GM18499 (cell line): ENCODE measurements around the gene QKI.

Experiments used
- ATAC-seq: cut with Tn5 transposase; IDR thresholded peaks from one replicate; pipeline ENCODE4 v1.9.1; 2021; ENCODE audit warnings: moderate number of reproducible peaks; ENCODE audit not compliant: insufficient read depth, unreplicated experiment

The QKI gene

DNA sequence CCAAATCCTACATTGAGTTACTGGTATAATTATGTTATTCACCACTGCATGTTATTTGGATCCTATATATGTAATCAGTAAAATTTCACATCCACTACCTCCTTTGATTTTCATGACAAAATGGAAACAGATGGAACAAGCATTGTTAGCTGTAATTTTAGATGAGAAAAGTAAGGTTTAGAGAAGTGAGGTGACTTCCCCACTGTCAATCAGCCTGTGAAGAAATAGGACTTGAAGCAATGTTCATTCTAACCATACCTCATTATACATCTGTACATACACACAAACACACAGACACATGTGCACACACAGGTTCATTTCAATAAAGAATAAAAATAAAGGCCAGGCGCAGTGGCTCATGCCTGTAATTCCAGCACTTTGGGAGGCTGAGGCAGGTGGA, 23.7 kb upstream of the QKI start:
- ATAC-seq: no peak

DNA sequence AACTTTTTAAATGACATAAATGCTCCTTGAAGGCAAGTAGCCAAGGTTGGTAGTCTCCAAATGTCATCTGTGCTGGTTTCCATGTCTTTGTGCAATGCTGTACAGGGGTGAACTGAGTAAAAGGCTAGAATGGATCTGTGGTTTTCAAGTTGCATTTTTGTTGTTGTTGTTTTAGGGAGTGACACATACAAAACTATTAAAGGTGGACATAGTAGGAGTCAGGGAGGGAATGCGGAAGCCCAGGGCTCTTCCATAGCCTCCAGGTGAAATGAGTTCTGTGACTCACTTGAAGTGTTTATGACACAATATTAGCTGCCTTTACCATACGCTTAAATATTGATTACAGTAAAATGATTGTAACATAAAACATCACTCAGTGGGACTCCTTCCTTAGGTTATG, 22.5 kb upstream of the QKI start:
- no peak for ATAC-seq

DNA sequence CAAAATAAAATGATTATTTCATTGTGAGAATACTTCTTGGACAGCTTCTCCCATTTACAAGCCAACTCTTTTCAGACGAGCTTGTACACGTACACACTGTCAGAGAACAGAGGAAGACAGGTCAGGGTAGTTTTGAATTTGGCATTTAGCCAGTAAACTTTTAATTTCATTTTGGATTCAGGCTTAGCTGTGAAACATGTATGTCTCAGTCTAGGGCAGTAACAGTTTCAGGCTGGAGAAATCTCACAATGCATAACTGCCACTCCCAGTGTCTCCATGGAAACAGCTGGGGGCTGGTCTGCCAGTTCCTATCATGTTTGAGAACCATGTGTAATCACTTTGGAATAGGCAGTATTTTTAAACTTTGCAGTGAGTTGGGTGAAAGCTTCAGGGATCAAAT, 22.0 kb upstream of the QKI start:
- no peak for ATAC-seq

DNA sequence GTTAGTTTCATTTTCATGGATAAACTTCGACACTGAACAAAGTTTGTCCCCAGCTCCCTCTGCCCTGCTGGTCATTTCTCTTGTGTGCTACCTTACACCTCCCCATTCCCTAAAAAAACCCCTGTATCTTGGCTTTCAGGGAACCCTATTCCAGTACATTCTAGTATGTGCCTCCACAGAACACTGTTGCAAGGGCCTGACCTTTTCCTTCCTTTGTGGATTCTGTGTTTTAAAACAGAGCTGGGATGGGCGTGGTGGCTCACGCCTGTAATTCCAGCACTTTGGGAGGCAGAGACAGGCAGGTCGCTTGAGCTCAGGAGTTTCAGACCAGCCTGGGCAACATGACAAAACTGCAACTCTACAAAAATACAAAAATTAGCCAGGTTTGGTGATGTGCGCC, 20.6 kb upstream of the QKI start:
- no peak for ATAC-seq

DNA sequence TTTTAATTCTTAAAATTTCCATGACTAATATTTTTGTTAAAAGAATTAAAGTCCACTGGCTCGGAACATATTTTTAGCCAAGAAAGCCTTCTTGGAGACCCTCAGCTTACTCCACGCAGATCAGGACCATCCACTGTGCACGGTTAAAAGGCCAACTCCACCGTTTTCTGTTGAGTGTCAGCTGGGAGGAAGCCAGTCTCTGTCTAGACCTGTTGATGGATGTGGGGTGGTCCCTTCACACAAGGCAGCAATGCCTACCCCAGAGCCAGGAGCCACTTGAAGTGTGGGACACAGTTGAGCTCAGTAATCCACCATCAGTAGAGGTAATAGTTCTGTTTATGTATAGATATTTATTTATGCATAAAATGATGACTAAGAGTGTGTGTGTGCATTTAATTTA, 19.9 kb upstream of the QKI start:
- no peak for ATAC-seq

DNA sequence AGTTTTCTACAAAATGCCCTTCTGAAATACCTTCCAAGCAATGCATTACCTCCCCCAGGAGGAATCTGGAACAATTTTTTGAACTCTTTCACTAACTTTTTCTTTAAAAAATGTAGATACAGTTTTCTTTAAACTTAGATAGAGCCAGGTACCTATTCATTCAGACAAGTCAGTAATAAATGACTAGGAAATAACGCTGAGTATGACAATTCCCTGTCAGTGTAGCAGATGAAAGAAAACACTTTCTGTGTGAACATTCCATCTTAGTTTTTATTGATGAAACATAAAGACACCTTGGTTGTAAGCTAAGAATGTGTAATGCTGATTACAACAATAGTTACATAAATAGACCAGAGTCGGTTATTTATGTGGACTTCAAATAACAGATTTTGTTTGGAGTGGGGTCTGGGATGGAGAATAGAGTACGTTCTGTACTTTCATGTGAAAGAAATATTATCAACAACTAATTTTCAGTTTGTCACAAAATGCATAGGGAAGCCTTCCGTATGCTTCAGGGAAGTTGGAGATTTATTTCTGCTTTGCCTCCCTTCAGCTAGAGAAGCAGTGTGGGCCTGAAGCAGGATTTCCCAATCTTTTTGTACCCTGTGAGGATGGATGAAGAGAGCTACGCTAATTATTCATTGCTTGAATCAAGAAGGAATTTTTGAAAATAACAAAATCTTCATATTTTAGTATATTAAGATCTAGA, 19.2 kb upstream of the QKI start:
- no peak for ATAC-seq

DNA sequence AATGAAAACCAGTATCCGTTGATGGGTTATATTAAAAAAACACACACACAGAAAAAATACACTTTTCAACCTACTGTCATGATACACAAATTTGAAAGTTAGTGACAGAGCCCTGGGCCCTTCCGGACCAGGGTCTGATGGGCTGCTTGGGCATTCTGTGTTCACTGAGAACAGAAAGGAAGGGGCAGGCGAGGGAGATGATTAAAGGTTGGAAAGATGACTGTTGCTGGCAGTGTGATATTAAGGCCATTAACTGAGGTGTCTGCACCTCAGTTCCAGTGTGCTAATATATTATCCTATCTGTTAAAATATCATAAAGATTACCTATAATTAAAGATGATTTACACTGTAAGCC, 18.7 kb upstream of the QKI start:
- ATAC-seq: no peak

DNA sequence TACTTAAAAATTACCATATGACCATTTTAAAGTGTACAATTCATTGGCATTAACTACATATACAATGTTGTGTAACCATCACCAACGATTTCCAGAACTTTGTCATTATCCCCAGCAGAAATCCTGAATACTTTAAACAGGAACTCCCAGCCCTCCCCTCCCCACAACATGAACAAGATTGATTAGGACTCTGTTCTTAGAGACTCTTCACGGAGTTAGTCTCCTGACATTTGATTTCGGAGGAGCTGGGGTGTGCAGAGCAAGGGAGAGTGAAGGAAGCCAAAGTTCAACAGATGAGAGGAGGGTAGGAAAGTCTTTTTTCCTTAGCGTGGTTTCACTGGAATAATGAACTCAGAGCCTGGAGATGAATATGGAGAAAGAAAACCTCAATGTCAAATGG, 17.2 kb upstream of the QKI start:
- no peak for ATAC-seq

DNA sequence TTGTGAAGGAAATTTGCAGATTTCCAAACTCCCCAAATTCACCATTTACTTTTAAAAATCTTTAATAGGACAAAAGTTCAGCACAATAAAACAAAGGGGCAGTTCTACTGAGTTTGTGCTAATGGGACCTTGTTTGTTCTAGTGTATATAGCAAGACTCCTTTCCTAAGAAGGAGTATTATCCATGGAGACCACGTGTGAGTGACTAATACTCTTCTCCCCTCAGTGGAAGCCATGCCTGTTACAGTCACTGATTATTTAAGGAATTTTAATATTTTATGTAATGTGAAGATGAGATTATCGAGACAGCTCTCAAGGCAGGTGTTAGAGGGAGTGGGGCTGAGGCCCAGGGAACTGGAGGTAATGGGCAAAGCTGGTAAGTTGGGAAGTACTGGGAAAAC, 16.4 kb upstream of the QKI start:
- no peak for ATAC-seq

DNA sequence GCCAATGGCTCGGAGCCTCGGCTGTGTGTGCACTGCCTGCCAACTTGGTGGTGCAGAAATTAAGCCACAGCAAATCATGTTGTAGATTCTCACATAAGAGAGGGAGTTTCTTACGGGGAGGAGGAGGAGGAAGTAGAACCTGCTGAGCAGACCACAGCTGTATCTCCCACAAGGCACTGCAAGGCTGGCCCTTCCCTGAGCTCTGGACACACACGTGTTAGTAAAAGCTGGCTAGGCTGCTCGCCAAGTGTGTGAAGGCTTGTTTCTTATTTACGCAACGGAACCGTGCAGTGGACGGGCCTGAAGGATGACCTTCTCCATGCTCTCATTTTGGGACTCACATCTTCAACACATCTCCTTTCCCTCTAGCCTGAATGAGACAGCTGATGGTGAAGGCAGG, 15.7 kb upstream of the QKI start:
- ATAC-seq: no peak

DNA sequence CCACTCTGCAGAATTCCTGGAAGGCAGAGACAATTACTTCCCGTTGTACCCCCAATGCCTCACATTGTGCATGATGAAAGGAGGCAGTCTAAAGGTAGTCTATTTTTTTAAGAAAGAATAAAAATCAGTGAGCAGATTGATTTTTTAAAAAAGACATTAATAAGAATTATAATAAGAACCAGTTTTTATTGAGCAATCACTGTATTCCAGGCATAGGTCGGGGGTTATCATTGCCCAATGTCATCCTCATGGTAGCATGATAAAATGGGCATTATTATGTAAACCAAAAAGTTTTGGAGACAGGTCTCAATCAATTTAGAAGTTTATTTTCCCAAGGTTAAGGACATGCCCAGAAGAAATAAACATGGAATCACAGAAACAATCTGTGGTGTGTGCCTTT, 14.0 kb upstream of the QKI start:
- ATAC-seq: no peak

DNA sequence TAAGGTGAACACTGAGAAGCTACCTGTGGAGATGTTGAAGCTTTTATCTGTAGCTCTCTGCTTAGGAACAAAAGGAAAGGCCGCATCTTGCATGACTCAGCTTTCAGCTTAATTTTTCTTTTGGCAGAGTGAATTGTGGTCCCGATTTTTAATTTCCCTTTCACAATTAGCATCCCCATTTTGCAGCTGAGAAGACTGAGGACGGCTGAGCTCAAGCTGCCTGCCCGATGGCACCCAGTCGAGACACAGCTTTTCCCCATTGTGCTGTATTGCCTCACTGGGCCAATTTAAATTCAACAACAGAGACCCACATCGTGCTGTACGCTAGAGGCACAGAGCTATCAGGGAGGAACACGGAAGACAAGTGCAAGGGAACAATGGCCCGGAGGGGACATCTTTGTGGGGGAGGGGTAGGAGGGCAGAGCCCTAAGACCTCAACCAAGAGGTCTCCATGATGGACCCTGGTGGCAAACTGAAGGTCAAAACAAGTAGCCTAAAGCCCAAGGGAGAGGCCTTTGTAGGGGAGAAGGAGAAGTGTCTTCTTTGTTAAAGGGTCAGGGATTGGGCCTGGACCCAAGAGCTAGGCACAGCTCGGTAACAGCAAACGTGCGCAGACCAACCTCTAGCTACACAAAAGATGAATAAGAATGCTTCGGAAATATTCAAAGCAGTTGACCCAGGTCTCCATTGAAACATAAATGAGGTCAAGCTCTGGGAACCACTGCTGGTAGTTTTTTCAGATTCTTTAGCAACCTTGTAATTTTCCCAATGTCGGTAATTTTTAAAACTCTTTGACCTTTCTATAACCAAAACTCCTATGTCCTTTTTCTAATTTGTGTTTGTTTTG, 13.3 kb upstream of the QKI start:
- ATAC-seq: no peak

DNA sequence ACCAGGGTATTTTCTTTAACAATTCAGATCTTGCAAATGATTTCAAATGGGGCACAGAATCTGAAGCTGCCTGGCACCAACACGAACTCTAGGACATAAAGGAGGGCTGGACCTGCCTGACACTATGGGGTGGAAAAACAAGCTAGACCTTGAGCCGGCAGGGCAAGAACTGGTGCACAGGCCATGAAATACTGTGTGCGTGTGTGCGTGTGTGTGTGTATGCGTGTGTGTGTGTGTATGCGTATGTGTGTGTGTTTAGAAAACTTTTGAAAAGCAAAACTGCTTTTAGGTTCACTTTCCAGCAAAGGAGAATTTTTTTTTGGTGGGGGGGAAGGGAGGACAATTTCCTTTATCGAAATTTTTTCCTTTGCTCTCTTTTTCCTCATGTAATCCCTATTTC, 11.9 kb upstream of the QKI start:
- ATAC-seq: no peak

DNA sequence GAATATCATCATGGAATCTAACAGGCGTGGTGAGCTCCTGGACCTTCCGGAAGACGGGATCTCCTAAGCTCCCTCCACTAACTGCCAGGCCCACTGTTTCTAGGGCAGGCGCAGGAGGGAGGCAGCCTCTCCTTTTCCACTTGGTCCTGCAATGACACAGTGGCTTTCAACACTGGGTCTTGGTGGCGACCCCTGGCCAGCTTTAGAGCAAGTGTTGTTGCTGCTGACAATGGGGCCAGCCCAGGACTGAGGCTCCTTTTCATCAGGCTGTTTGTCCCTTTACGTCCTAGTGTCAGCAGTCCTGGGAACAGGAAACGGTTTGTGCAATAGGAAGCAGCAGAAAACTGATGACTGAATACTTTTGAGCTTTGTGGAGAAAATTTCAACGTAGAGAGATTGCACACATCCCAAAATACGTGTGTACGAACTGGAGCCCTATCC, 9.7 kb upstream of the QKI start:
- ATAC-seq: no peak

DNA sequence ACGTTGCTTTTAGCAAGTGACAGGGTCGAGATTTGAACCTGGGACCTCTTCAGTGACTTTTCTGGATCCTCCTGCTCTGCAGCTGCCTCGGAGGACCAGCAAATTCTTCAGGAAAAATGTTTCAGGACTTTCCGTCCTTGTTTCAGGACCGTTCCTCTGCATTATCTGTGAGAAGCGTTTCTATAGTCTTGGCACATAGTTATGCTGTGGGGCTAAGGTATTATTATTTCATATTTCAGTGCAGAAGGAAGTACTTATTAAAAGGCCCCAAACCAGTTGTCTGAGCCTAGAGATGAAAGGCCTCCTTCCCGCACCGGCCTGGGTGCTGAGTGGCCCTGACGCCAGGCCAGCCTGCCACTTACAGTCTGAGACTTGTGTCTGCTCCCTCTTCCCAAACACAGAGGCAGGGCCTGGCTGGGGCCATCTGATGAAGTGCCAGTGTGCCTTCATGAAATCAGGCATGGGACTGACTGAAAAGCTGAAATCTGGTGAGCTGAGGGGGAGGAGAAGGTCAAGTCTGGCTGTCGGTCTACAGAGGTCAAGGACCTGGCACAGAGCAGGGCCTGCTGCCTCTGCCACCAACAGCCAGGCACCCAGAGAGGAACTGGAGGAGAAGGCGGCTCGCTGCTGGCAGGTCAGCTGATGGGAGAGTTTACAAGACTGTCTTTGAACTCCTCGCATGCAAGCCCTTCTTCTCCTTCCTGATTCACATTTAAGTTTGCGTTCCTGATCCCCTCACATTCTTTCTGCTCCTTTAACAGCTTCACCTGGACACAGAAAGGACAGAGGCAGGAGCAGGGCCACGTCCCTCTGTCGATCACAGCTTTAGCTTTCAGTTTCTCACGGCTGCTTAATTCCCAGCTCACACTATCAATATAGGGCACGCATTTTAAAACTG, 8.9 kb upstream of the QKI start:
- peak; percentile 45 for ATAC-seq

DNA sequence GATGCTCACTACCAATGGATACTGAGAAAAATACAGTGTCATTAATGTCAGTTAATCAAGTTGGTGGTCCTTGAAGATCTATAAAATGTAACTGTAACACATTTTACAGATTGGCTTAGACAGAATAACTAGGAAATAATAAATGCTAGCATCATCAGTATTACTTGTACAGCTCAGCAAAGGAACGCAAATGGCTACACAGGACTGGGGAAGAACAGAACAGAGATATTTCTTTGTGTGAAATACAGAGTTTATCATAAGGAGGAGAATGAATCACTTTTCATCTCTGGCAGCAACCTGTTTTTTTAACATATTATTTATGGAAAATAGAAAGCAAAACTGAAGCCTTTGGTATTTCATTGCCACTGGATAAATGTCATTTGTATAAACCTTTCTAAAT, 8.2 kb upstream of the QKI start:
- no peak for ATAC-seq

DNA sequence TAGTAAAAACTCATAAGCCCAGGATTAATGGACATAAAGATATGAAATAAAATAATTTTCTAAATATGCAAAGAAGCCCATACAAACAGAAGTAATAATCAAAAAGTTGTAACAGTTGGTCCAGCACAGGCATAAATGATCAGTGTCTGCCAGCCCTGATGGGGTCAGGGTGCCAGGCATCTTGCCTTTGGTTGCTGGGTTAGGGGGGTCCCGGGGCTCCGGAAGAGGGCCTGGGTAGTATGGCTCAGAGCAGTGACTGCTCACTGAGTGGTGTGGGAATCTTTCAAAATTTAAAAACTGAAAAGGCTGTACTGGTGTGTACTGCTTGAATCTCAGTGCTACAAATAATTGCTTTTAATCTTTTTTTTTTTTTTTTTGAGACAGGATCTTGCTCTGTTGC, 7.7 kb upstream of the QKI start:
- ATAC-seq: no peak

DNA sequence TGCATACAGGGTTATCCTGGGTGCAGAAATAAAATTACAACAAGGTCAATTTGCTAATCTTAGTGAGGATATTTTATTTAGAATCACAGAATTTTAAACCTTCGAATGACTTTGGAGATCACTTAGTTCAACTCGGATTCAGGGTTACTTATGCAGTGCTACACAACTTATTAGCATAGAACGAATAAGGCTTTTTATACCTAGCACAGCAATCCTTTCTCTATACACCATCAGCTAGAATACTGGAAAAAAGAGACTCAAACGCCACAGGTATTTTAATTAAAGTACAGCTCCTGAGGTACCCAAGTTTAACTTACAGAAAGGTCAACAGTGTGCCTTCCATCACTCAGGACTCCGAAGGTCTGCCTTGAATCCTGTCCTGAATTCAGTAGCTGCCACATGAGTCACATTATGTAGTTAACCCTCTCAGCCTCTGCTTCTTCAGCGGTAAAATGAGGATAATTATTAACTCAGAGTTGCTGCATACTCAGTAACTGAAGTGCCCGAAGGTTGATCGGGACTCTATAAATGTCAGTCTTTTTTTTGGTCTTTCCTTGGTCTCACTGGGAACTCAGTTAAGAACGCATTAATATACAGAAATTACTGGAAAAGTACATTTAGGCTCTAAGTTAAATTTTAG, 6.0 kb upstream of the QKI start:
- no peak for ATAC-seq

DNA sequence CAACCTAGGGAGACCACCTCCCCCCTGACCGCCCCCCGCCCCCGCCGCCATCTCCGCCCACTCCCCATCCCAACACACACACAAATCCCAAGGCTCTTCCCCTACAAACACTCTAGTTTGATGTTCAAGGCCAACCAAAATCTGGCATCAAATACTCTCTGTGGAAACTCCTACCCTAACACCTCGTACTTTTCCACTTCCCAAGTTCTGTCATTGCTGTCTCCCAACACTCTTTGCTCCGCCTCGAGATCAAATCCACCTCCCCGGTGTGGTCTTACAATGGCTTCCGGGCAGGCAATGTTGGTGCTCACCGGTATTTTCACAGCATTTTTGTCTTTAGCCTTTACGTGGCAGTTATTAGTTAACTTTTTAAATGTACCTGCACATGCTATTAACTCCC, 4.8 kb upstream of the QKI start:
- ATAC-seq: no peak

DNA sequence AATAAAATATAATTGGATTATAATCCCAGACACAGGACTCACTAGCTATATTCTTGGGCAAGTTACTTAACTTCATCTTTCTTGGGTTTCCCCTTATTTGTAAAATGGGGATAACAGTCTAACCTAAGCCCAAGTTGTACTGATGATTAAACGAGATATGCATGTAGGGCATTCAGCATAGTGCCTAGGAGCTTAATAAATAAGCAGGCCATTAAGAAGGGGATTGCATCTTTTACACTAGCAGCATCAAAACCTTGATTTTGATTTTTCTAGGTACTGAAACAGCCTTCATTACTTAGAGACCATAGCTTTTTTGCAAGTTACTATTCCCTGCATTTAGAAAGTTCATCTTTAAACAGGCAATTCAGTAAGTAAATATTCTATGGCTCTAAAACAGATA, 2.2 kb upstream of the QKI start:
- no peak for ATAC-seq
